Psoas muscle (tissue), 8 donors: Measurements from ENCODE around the gene IGF2BP1. TPM values are rescaled to one million over a fixed set of nuclear protein-coding genes. Genes with fewer than 3 reads are reported as not detected.

ENCODE experiments used
- ATAC-seq, 4 donors: fragments of 200-7000 bp; cut with Tn5 transposase; one replicate each; pipeline ENCODE4 v1.9.1; 2020; ENCODE audit warnings: moderate library complexity in 3 of 4, mild to moderate bottlenecking in 2 of 4
- DNase-seq, 2 donors: peaks; one replicate each; pipeline ENCODE4 v3.0.0-alpha.2; 2020
- H3K27ac ChIP-seq: fragments of 200-600 bp; one replicate; pipeline ENCODE4 v1.8.0; 2022
- H3K27me3 ChIP-seq, 3 donors: fragments of 200-600 bp in 1 of 3; one replicate each; pipeline versions ENCODE4 v1.6.1 to v1.8.0; 2013 to 2022; ENCODE audit warnings: low read length in 2 of 3, mild to moderate bottlenecking in 2 of 3, moderate library complexity in 1 of 3; ENCODE audit not compliant: insufficient read depth in 3 of 3
- H3K36me3 ChIP-seq, 2 donors: fragments of 200-600 bp in 1 of 2; one replicate each; pipeline versions ENCODE4 v1.6.1 to v1.8.0; 2013 to 2022; ENCODE audit warnings: low read depth in 1 of 2, mild to moderate bottlenecking in 1 of 2, moderate library complexity in 1 of 2; ENCODE audit not compliant: insufficient read depth in 1 of 2
- H3K4me1 ChIP-seq: fragments of 200-600 bp; one replicate; pipeline ENCODE4 v1.8.0; 2022
- H3K4me3 ChIP-seq: fragments of 200-600 bp; one replicate; pipeline ENCODE4 v1.8.0; 2022; ENCODE audit warnings: mild to moderate bottlenecking
- H3K9me3 ChIP-seq: fragments of 200-600 bp; one replicate; pipeline ENCODE4 v1.8.0; 2022
- CTCF ChIP-seq: fragments of 200-600 bp; IDR thresholded peaks from one replicate; pipeline ENCODE4 v1.8.0; 2022; ENCODE audit warnings: antibody characterized with exemption
- WGBS, 3 donors: extraction: QIAGEN DNeasy Blood & Tissue Kit; methylation state at CpG; one replicate each; pipeline versions ENCODE4 v1.1.6 to v1.1.7; 2013; 5-methylcytosine and 5-hydroxymethylcytosine counted together
- intact Hi-C, 2 donors: fragments of 100-400 bp; cut with DNase I; formaldehyde crosslinking; loops; one replicate each; pipeline versions ENCODE4 v1.11.0 to v1.14.2; 2022
- polyA plus RNA-seq, 3 donors: library from polyadenylated mRNA; stranded (reverse); fragments of 200-250 nt; gene quantifications; one replicate each; pipeline ENCODE4 v1.2.3, GENCODE V29; 2013
- total RNA-seq, 4 donors: library from RNA; stranded (reverse); fragmentation: NEBNext Ultra II Directional in 2 of 4; extraction: Animal tissue kit (Norgen Biotek cat#: 25700) in 2 of 4; gene quantifications; one replicate each; pipeline versions ENCODE4 v1.2.1 to v1.2.4, GENCODE V29; 2021 to 2023
- donor health status: healthy with polysubstance abuse.
- donor health status: DM: no; HTN: no; CAD: no; lungs with moderate emphysema.
- donor health status: Bipolar disorder and iron deficiency.
- donor health status: healthy.
- donor health status: DM: yes; HTN: yes; CAD: no.
- donor health status: DM: no; HTN: no; CAD: no.
- donor health status: DM: no; HTN: no; CAD: no.
- donor health status: DM: yes; HTN: yes; CAD: no.

Gene IGF2BP1
- total and polyA plus RNA-seq, 7 donors: not detected

- Histone ChIP-seq H3K9me3 (no peaks in the 10 kb centered on the region), H3K4me3 (no peak overlapping the region), H3K4me1 (no peaks in the 10 kb centered on the region), H3K36me3 (no peaks in the 10 kb centered on the region), H3K27ac (no peak overlapping the region), H3K27me3 (peaks cover 1 to 72% (median 30%) of the 10 kb centered on the region in 3 donors)
- intact Hi-C loops: no loop called here
- WGBS, 3 donors: 15 to 22% (median 19%) methylated on average over 12 to 16 of the region's 16 CpGs
- DNase-seq (no peak), ATAC-seq (no peak)
- no peak for TF ChIP-seq CTCF
These were observed 19.7 kb downstream of the IGF2BP1 start for GRCh38 chr17:49016775-49017463.

GRCh38 chr17:49018116-49018612 lies 21.0 kb downstream of the IGF2BP1 start:
- TF ChIP-seq CTCF: no peak
- Histone ChIP-seq H3K36me3 (no peaks in the 10 kb centered on the region), H3K9me3 (no peaks in the 10 kb centered on the region), H3K27ac (no peak overlapping the region), H3K27me3 (peaks cover 0 to 60% (median 25%) of the 10 kb centered on the region in 3 donors), H3K4me1 (no peaks in the 10 kb centered on the region), H3K4me3 (no peak overlapping the region)
- ATAC-seq (no peak), DNase-seq (no peak)
- intact Hi-C loops: no loop called here
- 81 to 86% (median 85%) methylated on average over 4 of the region's 4 CpGs for WGBS, 3 donors

- intact Hi-C loops: no loop called here
- Histone ChIP-seq H3K9me3 (no peaks in the 10 kb centered on the region), H3K27me3 (peaks cover 0 to 54% (median 19%) of the 10 kb centered on the region in 3 donors), H3K4me3 (no peak overlapping the region), H3K27ac (no peak overlapping the region), H3K36me3 (no peaks in the 10 kb centered on the region), H3K4me1 (no peaks in the 10 kb centered on the region)
- WGBS, 3 donors: 80 to 82% (median 81%) methylated on average over 1 of the region's 1 CpG
- ATAC-seq (no peak), DNase-seq (no peak)
- no peak for TF ChIP-seq CTCF
These were observed 21.6 kb downstream of the IGF2BP1 start for GRCh38 chr17:49018748-49019147.

GRCh38 chr17:49020609-49021008 lies 23.4 kb downstream of the IGF2BP1 start:
- DNase-seq (no peak), ATAC-seq (no peak)
- no peaks in the 10 kb centered on the region for H3K9me3 ChIP-seq
- WGBS, 3 donors: 63 to 79% (median 74%) methylated on average over 8 of the region's 8 CpGs
- no peaks in the 10 kb centered on the region for H3K4me1 ChIP-seq
- H3K27me3 ChIP-seq: peaks cover 0 to 37% (median 10%) of the 10 kb centered on the region in 3 donors
- intact Hi-C loops: no loop called here
- H3K27ac ChIP-seq: no peak overlapping the region
- no peaks in the 10 kb centered on the region for H3K36me3 ChIP-seq
- no peak overlapping the region for H3K4me3 ChIP-seq
- TF ChIP-seq CTCF: no peak
